ENCODE results near the gene NCAPD3. TPM values are rescaled to one million over a fixed set of nuclear protein-coding genes. Genes with fewer than 3 reads are reported as not detected.

Gene NCAPD3
- total and polyA plus RNA-seq, 2 donors (not counting 3 experiments of a cell fraction or from before 2014, with no cell fraction given) = 22.6 to 43.8 TPM

DNA sequence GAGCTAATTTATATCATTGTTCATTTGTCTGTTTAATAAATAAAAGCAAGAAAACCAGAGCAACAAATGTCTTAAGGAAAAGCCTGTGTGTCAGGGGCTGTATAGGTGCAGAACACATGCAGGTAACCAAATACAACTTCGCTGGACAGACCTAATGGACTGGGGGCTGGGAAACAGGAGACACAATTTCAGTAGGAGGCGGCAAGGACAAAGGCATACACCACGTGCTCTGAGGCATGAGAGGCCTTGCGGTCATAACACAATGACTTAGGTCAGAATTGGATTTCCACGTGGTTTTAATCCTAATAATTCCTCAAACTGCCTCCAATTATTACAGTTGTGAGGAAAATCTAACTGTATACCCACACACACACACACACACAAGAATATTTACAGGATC is 43.7 kb upstream of the NCAPD3 start:
- no peak for FAIRE-seq
- ChIA-PET POLR2A (no interaction called here), CTCF (no interaction called here)
- no peak for DNase-seq (ENCODE audit: low read depth, low spot score)
- no peaks in the 10 kb centered on the region for H3K36me3 ChIP-seq (ENCODE audit: control insufficient read depth in 2 of 2, extremely low read depth in 1 of 2, insufficient read depth in 2 of 2, low read length in 2 of 2)
- H3K9me3 ChIP-seq (replicated peaks; ENCODE audit: control insufficient read depth, insufficient read depth, low read length) = no peaks in the 10 kb centered on the region
- H3K4me2 ChIP-seq (ENCODE audit: insufficient read depth, low read length) = no peak overlapping the region
- peaks cover 4 to 5% of the 10 kb centered on the region in 2 experiments for H3K27me3 ChIP-seq (ENCODE audit: control insufficient read depth in 2 of 2, insufficient read depth in 2 of 2, low read length in 2 of 2)
- TF ChIP-seq, protein P1, sequence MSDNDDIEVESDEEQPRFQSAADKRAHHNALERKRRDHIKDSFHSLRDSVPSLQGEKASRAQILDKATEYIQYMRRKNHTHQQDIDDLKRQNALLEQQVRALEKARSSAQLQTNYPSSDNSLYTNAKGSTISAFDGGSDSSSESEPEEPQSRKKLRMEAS (IDR thresholded peaks at IDR 0.05; ENCODE audit: insufficient read depth, insufficient read length) = no peak
- TF ChIP-seq POLR2AphosphoS5 (IDR thresholded peaks at IDR 0.05; ENCODE audit: insufficient read depth, low read depth, low read length) (no peak), POLR2A (IDR thresholded peaks at IDR 0.05; ENCODE audit: low read depth, low read length) (no peak), EZH2 (IDR thresholded peaks at IDR 0.05; ENCODE audit: borderline replicate concordance, low read depth, low read length, severe bottlenecking) (no peak), GATA2 (IDR thresholded peaks at IDR 0.05; ENCODE audit: insufficient read depth, insufficient read length, low read depth, low read length) (no peak), FOS (IDR thresholded peaks at IDR 0.05; ENCODE audit: borderline replicate concordance, insufficient read depth, low read length) (no peak), MYC (IDR thresholded peaks at IDR 0.05; ENCODE audit: low read depth, low read length) (no peak), JUN (IDR thresholded peaks at IDR 0.05; ENCODE audit: borderline replicate concordance, insufficient read depth, insufficient read length, low read depth) (no peak)
- TF ChIP-seq, protein P2, sequence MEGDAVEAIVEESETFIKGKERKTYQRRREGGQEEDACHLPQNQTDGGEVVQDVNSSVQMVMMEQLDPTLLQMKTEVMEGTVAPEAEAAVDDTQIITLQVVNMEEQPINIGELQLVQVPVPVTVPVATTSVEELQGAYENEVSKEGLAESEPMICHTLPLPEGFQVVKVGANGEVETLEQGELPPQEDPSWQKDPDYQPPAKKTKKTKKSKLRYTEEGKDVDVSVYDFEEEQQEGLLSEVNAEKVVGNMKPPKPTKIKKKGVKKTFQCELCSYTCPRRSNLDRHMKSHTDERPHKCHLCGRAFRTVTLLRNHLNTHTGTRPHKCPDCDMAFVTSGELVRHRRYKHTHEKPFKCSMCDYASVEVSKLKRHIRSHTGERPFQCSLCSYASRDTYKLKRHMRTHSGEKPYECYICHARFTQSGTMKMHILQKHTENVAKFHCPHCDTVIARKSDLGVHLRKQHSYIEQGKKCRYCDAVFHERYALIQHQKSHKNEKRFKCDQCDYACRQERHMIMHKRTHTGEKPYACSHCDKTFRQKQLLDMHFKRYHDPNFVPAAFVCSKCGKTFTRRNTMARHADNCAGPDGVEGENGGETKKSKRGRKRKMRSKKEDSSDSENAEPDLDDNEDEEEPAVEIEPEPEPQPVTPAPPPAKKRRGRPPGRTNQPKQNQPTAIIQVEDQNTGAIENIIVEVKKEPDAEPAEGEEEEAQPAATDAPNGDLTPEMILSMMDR (IDR thresholded peaks at IDR 0.05; ENCODE audit: extremely low read depth in 1 of 2, insufficient read depth in 1 of 2, low read depth in 1 of 2, low read length in 2 of 2) = no peak
- no peaks in the 10 kb centered on the region for H3K9me1 ChIP-seq (replicated peaks; ENCODE audit: control insufficient read depth, extremely low read depth, insufficient read depth, low read length)
- H3K4me3 ChIP-seq (replicated peaks in 1 of 3; ENCODE audit: insufficient read depth in 1 of 3, low read depth in 1 of 3, low read length in 3 of 3) = no peak overlapping the region
- H2AFZ ChIP-seq (ENCODE audit: low read depth, low read length) = no peak overlapping the region
- H3K27ac ChIP-seq (ENCODE audit: insufficient read depth, low read depth, low read length) = no peak overlapping the region
- H3K79me2 ChIP-seq (ENCODE audit: control insufficient read depth, insufficient read depth, low read length) = no peaks in the 10 kb centered on the region
- no peaks in the 10 kb centered on the region for H4K20me1 ChIP-seq (replicated peaks; ENCODE audit: control insufficient read depth, extremely low read depth, insufficient read depth, low read length)
- no peak overlapping the region for H3K9ac ChIP-seq (replicated peaks; ENCODE audit: extremely low read depth, insufficient read depth, low read length)
- BruUV-seq (replicated peaks) = no TSS peak
- no peaks in the 10 kb centered on the region for H3K4me1 ChIP-seq (ENCODE audit: control insufficient read depth, extremely low read depth, insufficient read depth, low read length)
- dilution Hi-C loops (cut with MboI; ENCODE audit: extremely low pct_ligation_motif_present, low sequenced_read_pairs) = no loop called here
- intact Hi-C loops (cut with micrococcal nuclease) = no loop called here
